K562 (cell line): Measurements from ENCODE around the gene TNPO2. TPM values are rescaled to one million over a fixed set of nuclear protein-coding genes. Genes with fewer than 3 reads are reported as not detected.

ENCODE experiments used
- ATAC-seq: fragments of 200-7000 bp; cut with Tn5 transposase; 3 replicates; pipeline ENCODE4 v1.9.1; 2020; ENCODE audit warnings: moderate library complexity
- BruUV-seq: library from RNA; stranded (reverse); fragments of 400-500 nt; replicated peaks from 2 replicates; lab custom pipeline; 2021; lab: Mats Ljungman, UMichigan
- CTCF ChIA-PET: fragments of 300-600 bp; formaldehyde crosslinking; extraction: SDS; loops from one replicate; lab custom pipeline; 2021; ENCODE audit warnings: low intra/inter-chr PET ratio; lab: Yijun Ruan, JAX
- POLR2A ChIA-PET: fragments of 300-600, 350-650 bp; sonication (Branson Sonifier 250); formaldehyde crosslinking; extraction: SDS; loops from one replicate; lab custom pipeline; 2021; ENCODE audit warnings: antibody characterized with exemption, inconsistent platforms; lab: Yijun Ruan, JAX
- DNase-seq, 4 experiments: peaks; one replicate each; pipeline versions ENCODE4 v3.0.0 to v3.0.0-alpha.2; 2011 to 2018; ENCODE audit warnings: low spot score in 3 of 4, mixed read lengths in 3 of 4; ENCODE audit errors: extremely low read depth in 1 of 4
- FAIRE-seq: peaks from 2 replicates; lab custom pipeline; 2011; peaks lifted over from hg19 to GRCh38; lab: Jason Lieb, UNC
- H2AFZ ChIP-seq: 2 replicates; pipeline ENCODE4 v1.6.0; 2011; ENCODE audit warnings: low read depth, low read length, control low read depth, inconsistent platforms
- H3K27ac ChIP-seq: fragments of 200-600 bp; 3 replicates; pipeline ENCODE4 v1.8.0; 2011; ENCODE audit warnings: low read depth, mild to moderate bottlenecking, control low read depth, inconsistent platforms, low read length, moderate library complexity, mixed read lengths; ENCODE audit errors: extremely low read depth
- H3K27me3 ChIP-seq, 2 experiments: fragments of 300-600 bp in 1 of 2; 2 replicates in 1 of 2; 3 replicates in 1 of 2; pipeline versions ENCODE4 v1.6.0 to v1.8.0; 2011; ENCODE audit warnings: inconsistent platforms in 2 of 2, low read length in 2 of 2, mild to moderate bottlenecking in 1 of 2, mixed read lengths in 1 of 2, moderate library complexity in 1 of 2; ENCODE audit not compliant: control insufficient read depth in 2 of 2, insufficient read depth in 2 of 2
- H3K36me3 ChIP-seq: fragments of 300-600 bp; 3 replicates; pipeline ENCODE4 v1.8.0; 2011; ENCODE audit warnings: mild to moderate bottlenecking, low read length, inconsistent platforms; ENCODE audit not compliant: control insufficient read depth, insufficient read depth
- H3K4me1 ChIP-seq, 2 experiments: fragments of 200-600 bp in 1 of 2; replicated peaks in 1 of 2; 2 replicates in 1 of 2; 3 replicates in 1 of 2; pipeline versions ENCODE4 v1.5.1 to v1.8.0; 2011; ENCODE audit warnings: inconsistent platforms in 2 of 2, low read length in 2 of 2, mild to moderate bottlenecking in 1 of 2, mixed read lengths in 1 of 2, moderate library complexity in 1 of 2; ENCODE audit not compliant: control insufficient read depth in 2 of 2, insufficient read depth in 2 of 2
- H3K4me2 ChIP-seq: 2 replicates; pipeline ENCODE4 v1.6.1; 2011; ENCODE audit warnings: low read length, control low read depth, inconsistent platforms, mixed read lengths; ENCODE audit not compliant: insufficient read depth
- H3K4me3 ChIP-seq: fragments of 200-600 bp; sonication (generic), shearing (Covaris generic); 2 replicates; pipeline ENCODE4 v1.5.1; 2016; ENCODE audit warnings: control low read depth, inconsistent platforms
- H3K79me2 ChIP-seq: fragments of 200-600 bp; 3 replicates; pipeline ENCODE4 v1.8.0; 2011; ENCODE audit warnings: low read length, inconsistent platforms; ENCODE audit not compliant: control insufficient read depth, insufficient read depth
- H3K9ac ChIP-seq, 2 experiments: 2 replicates each; pipeline versions ENCODE4 v1.6.0 to v1.6.1; 2011; ENCODE audit warnings: low read depth in 2 of 2, low read length in 2 of 2, control low read depth in 1 of 2, inconsistent platforms in 1 of 2, mild to moderate bottlenecking in 1 of 2, mixed read lengths in 1 of 2; ENCODE audit not compliant: insufficient read depth in 1 of 2
- H3K9me1 ChIP-seq: one replicate; pipeline ENCODE4 v1.6.0; 2011; ENCODE audit warnings: inconsistent platforms, mild to moderate bottlenecking, low read length, moderate library complexity; ENCODE audit not compliant: control insufficient read depth, insufficient read depth
- H3K9me3 ChIP-seq: replicated peaks from 2 replicates; pipeline ENCODE4 v1.5.1; 2011; ENCODE audit warnings: low read depth, low read length, inconsistent platforms; ENCODE audit not compliant: control insufficient read depth, insufficient read depth
- H4K20me1 ChIP-seq: replicated peaks from 2 replicates; pipeline ENCODE4 v1.6.1; 2011; ENCODE audit warnings: low read length, inconsistent platforms, mixed read lengths; ENCODE audit not compliant: control insufficient read depth, insufficient read depth
- CHD2 ChIP-seq: IDR thresholded peaks from 2 replicates; pipeline ENCODE4 v1.6.1; 2011; ENCODE audit warnings: low read depth, low read length
- FOS ChIP-seq: IDR thresholded peaks from 3 replicates; pipeline ENCODE4 v1.6.1; 2011; ENCODE audit not compliant: insufficient read length; ENCODE audit errors: extremely low read depth
- HDGF ChIP-seq: fragments of 450-650 bp; IDR thresholded peaks from 2 replicates; pipeline ENCODE4 v1.6.1; 2016
- MBD2 ChIP-seq: sonication (generic); IDR thresholded peaks from 2 replicates; pipeline ENCODE4 v1.6.1; 2016; ENCODE audit warnings: low read depth, borderline replicate concordance
- NFYB ChIP-seq: IDR thresholded peaks from 2 replicates; pipeline ENCODE4 v1.6.1; 2011; ENCODE audit warnings: mild to moderate bottlenecking, moderate library complexity; ENCODE audit not compliant: insufficient read length; ENCODE audit errors: extremely low read depth
- POLR2A ChIP-seq: fragments of 450-650 bp; conservative IDR thresholded peaks from 2 replicates; pipeline ENCODE4 v1.6.1; 2016
- RCOR1 ChIP-seq, 2 experiments: IDR thresholded peaks; 2 replicates each; pipeline ENCODE4 v1.6.1; 2012; ENCODE audit warnings: low read depth in 2 of 2, low read length in 2 of 2, borderline replicate concordance in 1 of 2, improper control_type of control experiment in 1 of 2
- RFX1 ChIP-seq: fragments of 450-650 bp; IDR thresholded peaks from 2 replicates; pipeline ENCODE4 v1.6.1; 2016; ENCODE audit warnings: mild to moderate bottlenecking, moderate library complexity
- SP2 ChIP-seq: IDR thresholded peaks from 2 replicates; pipeline ENCODE4 v1.6.1; 2011; ENCODE audit warnings: mild to moderate bottlenecking, low read depth, low read length, moderate library complexity; ENCODE audit not compliant: poor library complexity, severe bottlenecking; ENCODE audit errors: extremely low read depth
- TBP ChIP-seq: optimal IDR thresholded peaks from 2 replicates; pipeline ENCODE3; 2011; ENCODE audit warnings: low read depth, low read length, improper control_type of control experiment
- ZNF316 ChIP-seq: fragments of 450-650 bp; IDR thresholded peaks from 2 replicates; pipeline ENCODE4 v1.6.1; 2016
- ZNF384 ChIP-seq: IDR thresholded peaks from 2 replicates; pipeline ENCODE4 v1.6.1; 2012; ENCODE audit warnings: low read depth, low read length, improper control_type of control experiment
- ZNF395 ChIP-seq: fragments of 200-800 bp; sonication (Bioruptor generic); IDR thresholded peaks from 2 replicates; pipeline ENCODE4 v1.6.1; 2017; ENCODE audit warnings: missing genetic modification characterization, missing compliant biosample characterization
- WGBS: fragments of 100-300 bp; shearing (Covaris generic); methylation state at CpG from one replicate; pipeline ENCODE4 v1.1.6; 2016; ENCODE audit warnings: low coverage, mixed read lengths; ENCODE audit not compliant: insufficient coverage; ENCODE audit errors: missing lambda C conversion rate; 5-methylcytosine and 5-hydroxymethylcytosine counted together
- in situ Hi-C: fragments of 300-500 bp; cut with MboI; formaldehyde crosslinking; loops from 4 replicates; pipeline ENCODE4 v1.15.0; 2018; ENCODE audit warnings: inconsistent platforms, mixed read lengths
- intact Hi-C: fragments of 100-400 bp; cut with micrococcal nuclease; formaldehyde crosslinking; loops from 2 replicates; pipeline ENCODE4 v1.14.2; 2022
- polyA plus RNA-seq, 8 experiments: library from polyadenylated mRNA; depleted of rRNA in 4 of 8; stranded (reverse) in 5 of 8; unstranded in 3 of 8; fragments of >200 nt; fragmentation: Nextera tagmentation in 2 of 8; fragmentation: Illumina TruSeq in 1 of 8; extraction: Ambion mirVana in 2 of 8; extraction: Trizol in 1 of 8; gene quantifications; 2 replicates each; pipeline versions ENCODE4 v1.2.1 to v1.2.3, GENCODE V29; 2011 to 2014; ENCODE audit warnings: inconsistent platforms in 1 of 8, missing spikeins in 1 of 8
- total RNA-seq, 7 experiments: library from RNA; depleted of rRNA in 6 of 7; stranded (reverse); fragments of >200 nt in 6 of 7; fragmentation: Illumina TruSeq in 2 of 7; extraction: Trizol in 2 of 7; gene quantifications; 2 replicates each; pipeline versions ENCODE4 v1.2.1 to v1.2.3, GENCODE V29; 2011 to 2021; ENCODE audit warnings: low replicate concordance in 1 of 7
- TF ChIP-seq, protein P1 (sequence below): fragments of 450-650 bp; IDR thresholded peaks from 2 replicates; pipeline ENCODE4 v1.6.1; 2016
- TF ChIP-seq, protein P2 (sequence below): fragments of 450-650 bp; IDR thresholded peaks from 2 replicates; pipeline ENCODE4 v1.6.1; 2018; ENCODE audit not compliant: partially characterized antibody
- TF ChIP-seq, protein P3 (sequence below), 2 experiments: fragments of 450-650 bp in 1 of 2; sonication (generic) in 1 of 2; formaldehyde crosslinking in 1 of 2; IDR thresholded peaks in 1 of 2; conservative IDR thresholded peaks in 1 of 2; 2 replicates each; pipeline versions ENCODE4 v1.6.1 to v1.8.1; 2016 to 2023; ENCODE audit warnings: mild to moderate bottlenecking in 2 of 2, moderate library complexity in 2 of 2, inconsistent platforms in 1 of 2, missing genetic modification reagents in 1 of 2

Gene TNPO2
- total and polyA plus RNA-seq, 9 of the 15 experiments (the other 6 are each of a cell fraction or from before 2014, with no cell fraction given): 6.0 to 126 (median 53.8) TPM

- no TSS peak for BruUV-seq
- H3K9ac ChIP-seq: 0 out of 4 replicates have a peak overlapping the region, but pooled peaks of 1 of the 2 experiments have one; percentile 24
- peaks cover 0 to 27% of the 10 kb centered on the region in 2 experiments; a peak in 1 of 5 replicates for H3K4me1 ChIP-seq
- no peaks in the 10 kb centered on the region; the same call in 2 of the 3 replicates for H3K79me2 ChIP-seq
- peaks cover 2% of the 10 kb centered on the region for H3K9me1 ChIP-seq
- no peak overlapping the region for H3K4me2 ChIP-seq
- H3K4me3 ChIP-seq: no peak overlapping the region
- intact Hi-C loops (no loop called here), in situ Hi-C loops (no loop called here)
- DNase-seq (peak; percentile 77 to 90 (median 86)), ATAC-seq (peak; percentile 87), FAIRE-seq (peak; percentile 90)
- no peak overlapping the region for H3K27ac ChIP-seq
- no peak overlapping the region for H2AFZ ChIP-seq
- H4K20me1 ChIP-seq: no peaks in the 10 kb centered on the region
- WGBS: 79% methylated on average over 9 of the region's 9 CpGs
- peaks cover 92% of the 10 kb centered on the region for H3K36me3 ChIP-seq
- ChIA-PET POLR2A (interaction anchor here (0.6 to 0.7 kb wide), 2 partner anchors 20 to 49 kb away, joined by 3 read pairs; partner anchors contain the start of gene BEST2), CTCF (no interaction called here)
- no peaks in the 10 kb centered on the region for H3K27me3 ChIP-seq
- no peaks in the 10 kb centered on the region for H3K9me3 ChIP-seq
- 0 out of 2 replicates have a peak, but pooled peaks have one; percentile 0 for TF ChIP-seq POLR2A
- peak; percentile 72; the same call in 1 of the 2 replicates for TF ChIP-seq MBD2
- no peak for TF ChIP-seq HDGF
- TF ChIP-seq ZNF384: peak; percentile 48; the same call in 1 of the 2 replicates
- TF ChIP-seq, protein P1, sequence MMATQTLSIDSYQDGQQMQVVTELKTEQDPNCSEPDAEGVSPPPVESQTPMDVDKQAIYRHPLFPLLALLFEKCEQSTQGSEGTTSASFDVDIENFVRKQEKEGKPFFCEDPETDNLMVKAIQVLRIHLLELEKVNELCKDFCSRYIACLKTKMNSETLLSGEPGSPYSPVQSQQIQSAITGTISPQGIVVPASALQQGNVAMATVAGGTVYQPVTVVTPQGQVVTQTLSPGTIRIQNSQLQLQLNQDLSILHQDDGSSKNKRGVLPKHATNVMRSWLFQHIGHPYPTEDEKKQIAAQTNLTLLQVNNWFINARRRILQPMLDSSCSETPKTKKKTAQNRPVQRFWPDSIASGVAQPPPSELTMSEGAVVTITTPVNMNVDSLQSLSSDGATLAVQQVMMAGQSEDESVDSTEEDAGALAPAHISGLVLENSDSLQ: peak; percentile 93
- TF ChIP-seq RCOR1 (IDR thresholded peaks at IDR 0.05; ENCODE audit: borderline replicate concordance in 1 of 2, low read depth in 2 of 2, low read length in 2 of 2): no peak
- TF ChIP-seq, protein P2, sequence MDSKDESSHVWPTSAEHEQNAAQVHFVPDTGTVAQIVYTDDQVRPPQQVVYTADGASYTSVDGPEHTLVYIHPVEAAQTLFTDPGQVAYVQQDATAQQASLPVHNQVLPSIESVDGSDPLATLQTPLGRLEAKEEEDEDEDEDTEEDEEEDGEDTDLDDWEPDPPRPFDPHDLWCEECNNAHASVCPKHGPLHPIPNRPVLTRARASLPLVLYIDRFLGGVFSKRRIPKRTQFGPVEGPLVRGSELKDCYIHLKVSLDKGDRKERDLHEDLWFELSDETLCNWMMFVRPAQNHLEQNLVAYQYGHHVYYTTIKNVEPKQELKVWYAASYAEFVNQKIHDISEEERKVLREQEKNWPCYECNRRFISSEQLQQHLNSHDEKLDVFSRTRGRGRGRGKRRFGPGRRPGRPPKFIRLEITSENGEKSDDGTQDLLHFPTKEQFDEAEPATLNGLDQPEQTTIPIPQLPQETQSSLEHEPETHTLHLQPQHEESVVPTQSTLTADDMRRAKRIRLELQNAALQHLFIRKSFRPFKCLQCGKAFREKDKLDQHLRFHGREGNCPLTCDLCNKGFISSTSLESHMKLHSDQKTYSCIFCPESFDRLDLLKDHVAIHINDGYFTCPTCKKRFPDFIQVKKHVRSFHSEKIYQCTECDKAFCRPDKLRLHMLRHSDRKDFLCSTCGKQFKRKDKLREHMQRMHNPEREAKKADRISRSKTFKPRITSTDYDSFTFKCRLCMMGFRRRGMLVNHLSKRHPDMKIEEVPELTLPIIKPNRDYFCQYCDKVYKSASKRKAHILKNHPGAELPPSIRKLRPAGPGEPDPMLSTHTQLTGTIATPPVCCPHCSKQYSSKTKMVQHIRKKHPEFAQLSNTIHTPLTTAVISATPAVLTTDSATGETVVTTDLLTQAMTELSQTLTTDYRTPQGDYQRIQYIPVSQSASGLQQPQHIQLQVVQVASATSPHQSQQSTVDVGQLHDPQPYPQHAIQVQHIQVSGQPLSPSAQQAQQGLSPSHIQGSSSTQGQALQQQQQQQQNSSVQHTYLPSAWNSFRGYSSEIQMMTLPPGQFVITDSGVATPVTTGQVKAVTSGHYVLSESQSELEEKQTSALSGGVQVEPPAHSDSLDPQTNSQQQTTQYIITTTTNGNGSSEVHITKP: peak; percentile 91
- TF ChIP-seq TBP: no peak
- TF ChIP-seq, protein P3, sequence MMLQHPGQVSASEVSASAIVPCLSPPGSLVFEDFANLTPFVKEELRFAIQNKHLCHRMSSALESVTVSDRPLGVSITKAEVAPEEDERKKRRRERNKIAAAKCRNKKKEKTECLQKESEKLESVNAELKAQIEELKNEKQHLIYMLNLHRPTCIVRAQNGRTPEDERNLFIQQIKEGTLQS (IDR thresholded peaks at IDR 0.05): no peak
- TF ChIP-seq, protein P3 (CRISPR knock-in tag; conservative IDR thresholded peaks at IDR 0.05): no peak
- TF ChIP-seq RFX1: peak; percentile 14; the same call in 1 of the 2 replicates
- TF ChIP-seq ZNF316: peak; percentile 31; the same call in 1 of the 2 replicates
- peak; percentile 15 for TF ChIP-seq SP2
- peak; percentile 60 for TF ChIP-seq NFYB
- TF ChIP-seq FOS: peak; percentile 77
- 0 out of 2 replicates have a peak, but pooled peaks have one; percentile 43 for TF ChIP-seq CHD2
- no peak for TF ChIP-seq ZNF395 (CRISPR knock-in tag)
Observed at GRCh38 chr19:12703046-12703445, 20.7 kb downstream of the TNPO2 start.
